ENCODE data around the gene BRSK2.

The BRSK2 gene

DNA sequence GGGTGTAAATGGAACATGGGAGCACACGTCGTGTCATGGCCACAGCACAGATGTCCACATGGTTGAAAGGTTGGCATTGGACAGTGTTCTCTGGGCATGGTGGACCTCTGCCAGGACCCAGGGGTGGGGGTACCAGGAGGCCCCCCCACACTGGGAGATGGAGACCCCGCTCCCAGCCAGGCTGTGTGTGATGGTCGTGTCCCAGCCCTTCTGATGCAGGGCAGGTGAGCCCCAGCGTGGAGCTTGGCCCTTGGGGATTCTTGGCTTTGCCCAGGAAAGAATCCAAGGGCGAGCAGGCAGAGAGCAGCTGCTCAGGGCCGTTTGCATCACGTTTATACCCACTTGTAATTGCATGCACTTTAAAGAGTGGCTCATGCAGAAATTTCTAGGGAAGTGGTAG is 22.0 kb upstream of the BRSK2 start:
- no peak for TF ChIP-seq CTCF (IDR thresholded peaks at IDR 0.05; ENCODE audit: low read length, missing control alignments)
- no peak for DNase-seq (ENCODE audit: low read depth)

GRCh38 chr11:1368216-1368615 is 21.5 kb upstream of the BRSK2 start:
- no peak for DNase-seq (ENCODE audit: low read depth)
- TF ChIP-seq CTCF (IDR thresholded peaks at IDR 0.05; ENCODE audit: low read length, missing control alignments), result no peak
- no peak overlapping the region for H3K4me3 ChIP-seq (replicated peaks; ENCODE audit: low read depth, low read length)

More for the DNA sequence above, 22.0 kb upstream of the BRSK2 start:
- no peak overlapping the region for H3K4me3 ChIP-seq (replicated peaks; ENCODE audit: low read depth, low read length)

GRCh38 chr11:1368966-1369365 is 20.8 kb upstream of the BRSK2 start:
- no peak for DNase-seq (ENCODE audit: low read depth)
- TF ChIP-seq CTCF (IDR thresholded peaks at IDR 0.05; ENCODE audit: low read length, missing control alignments), result no peak
- H3K4me3 ChIP-seq (replicated peaks; ENCODE audit: low read depth, low read length), result no peak overlapping the region

- no peak overlapping the region for H3K4me3 ChIP-seq (replicated peaks; ENCODE audit: low read depth, low read length)
- DNase-seq (ENCODE audit: low read depth), result no peak
- TF ChIP-seq CTCF (IDR thresholded peaks at IDR 0.05; ENCODE audit: low read length, missing control alignments), result no peak
Observed at GRCh38 chr11:1369371-1370005, 20.2 kb upstream of the BRSK2 start.

DNA sequence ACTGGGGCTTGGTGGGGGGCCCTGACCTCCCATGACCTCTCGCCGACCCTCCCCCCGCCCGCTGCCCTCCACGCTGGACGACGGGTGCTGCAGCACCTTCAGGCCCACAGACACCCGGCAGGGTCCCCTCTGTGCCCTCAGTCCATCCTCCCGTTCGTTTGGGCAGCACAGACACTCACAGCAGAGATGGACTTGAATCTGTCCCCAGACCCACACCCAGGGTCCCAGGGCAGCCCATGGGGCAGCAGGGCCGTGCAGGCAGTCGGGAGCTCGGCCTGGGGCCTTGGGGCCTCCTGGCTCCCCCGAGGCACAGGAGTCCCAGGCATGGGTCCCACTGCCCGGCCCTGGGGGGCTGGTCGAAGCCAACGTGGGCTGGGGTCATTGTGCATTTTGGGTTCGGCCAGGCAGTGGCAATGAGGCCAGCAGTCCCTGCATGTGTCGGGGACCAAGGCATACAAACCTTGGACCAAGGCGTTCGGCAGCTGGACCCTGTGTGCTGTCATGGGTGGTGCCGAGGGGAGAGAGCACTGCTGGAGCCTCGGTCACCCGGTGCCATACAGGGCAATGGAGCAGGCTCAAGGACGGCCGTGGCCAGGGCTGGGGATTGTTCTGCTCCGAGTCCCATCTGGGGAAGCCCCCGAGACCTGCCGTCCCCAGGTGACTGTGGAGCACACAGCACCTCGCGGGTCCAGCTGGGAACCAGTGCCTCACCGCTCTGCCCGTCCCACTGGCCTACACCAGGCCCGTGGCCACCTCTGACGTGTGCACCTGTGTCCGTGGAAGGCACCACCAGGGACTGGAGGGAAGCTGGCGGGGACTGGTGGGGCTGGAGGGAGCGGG is 19.3 kb upstream of the BRSK2 start:
- TF ChIP-seq CTCF (IDR thresholded peaks at IDR 0.05; ENCODE audit: low read length, missing control alignments), result no peak
- no peak for DNase-seq (ENCODE audit: low read depth)
- H3K4me3 ChIP-seq (replicated peaks; ENCODE audit: low read depth, low read length), result no peak overlapping the region

GRCh38 chr11:1371026-1371325 is 18.8 kb upstream of the BRSK2 start:
- no peak for TF ChIP-seq CTCF (IDR thresholded peaks at IDR 0.05; ENCODE audit: low read length, missing control alignments)
- DNase-seq (ENCODE audit: low read depth), result no peak
- H3K4me3 ChIP-seq (replicated peaks; ENCODE audit: low read depth, low read length), result no peak overlapping the region

DNA sequence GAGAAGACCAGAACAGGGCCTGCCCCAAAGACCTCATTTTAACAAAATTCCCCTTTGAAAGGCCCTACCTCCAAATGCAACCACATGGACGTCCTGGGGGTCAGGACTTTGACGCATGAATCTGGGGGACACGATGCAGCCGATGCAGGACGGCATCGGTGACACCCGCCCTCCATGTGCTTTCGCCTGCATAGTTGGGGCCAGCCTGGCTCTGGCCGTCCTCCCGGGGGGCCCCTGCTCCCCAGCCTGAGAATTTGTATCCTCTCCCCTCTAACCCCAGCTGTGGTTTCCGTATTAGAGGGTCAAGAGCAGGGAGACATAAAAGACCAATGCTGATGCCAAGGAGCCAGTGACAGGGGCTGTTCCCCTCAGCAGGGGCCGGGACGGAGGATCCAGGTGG is 18.4 kb upstream of the BRSK2 start:
- no peak for TF ChIP-seq CTCF (IDR thresholded peaks at IDR 0.05; ENCODE audit: low read length, missing control alignments)
- H3K4me3 ChIP-seq (replicated peaks; ENCODE audit: low read depth, low read length), result no peak overlapping the region
- no peak for DNase-seq (ENCODE audit: low read depth)

Data from fibroblast of pulmonary artery (primary cell).